NCI-H1436 (cell line): ENCODE results near the gene GPR68.
"Not testable (repeated sequence)": the region's sequence is repeated elsewhere in the genome, so short reads cannot be mapped to it uniquely, and the experiment has no call there.

Source experiments
- DNase-seq: peaks from one replicate; lab custom pipeline; 2025; lab: John Stamatoyannopoulos, UW

Gene GPR68

GRCh38 chr14:91190853-91191252, 53.7 kb downstream of the GPR68 start:
- no peak for DNase-seq

GRCh38 chr14:91187271-91187670, 57.2 kb downstream of the GPR68 start:
- no peak for DNase-seq

GRCh38 chr14:91186515-91187066, 57.9 kb downstream of the GPR68 start:
- no peak for DNase-seq

GRCh38 chr14:91185721-91186120, 58.8 kb downstream of the GPR68 start:
- DNase-seq: no peak

GRCh38 chr14:91184559-91184958, 59.9 kb downstream of the GPR68 start:
- no peak for DNase-seq

GRCh38 chr14:91182753-91183152, 61.8 kb downstream of the GPR68 start:
- not testable (repeated sequence) for DNase-seq
